ENCODE data around the gene AUH. TPM values are rescaled to one million over a fixed set of nuclear protein-coding genes. Genes with fewer than 3 reads are reported as not detected.

The AUH gene
- total and polyA plus RNA-seq, 7 donors: 9.9 to 20.6 (median 14.1) TPM

GRCh38 chr9:91271156-91271555 is 90.6 kb downstream of the AUH start:
- H3K27me3 ChIP-seq (ENCODE audit: insufficient read depth in 3 of 3, low read length in 2 of 3): no peaks in the 10 kb centered on the region
- ATAC-seq: no peak
- H3K4me1 ChIP-seq: peaks cover 17% of the 10 kb centered on the region
- intact Hi-C loops (cut with DNase I): loop anchor here in 1 of 2 donors (10.0 kb wide), 1 partner anchor 64 kb away; no protein-coding TSS in a partner anchor
- H3K27ac ChIP-seq: no peak overlapping the region
- H3K36me3 ChIP-seq (ENCODE audit: insufficient read depth in 1 of 2, low read depth in 1 of 2): no peaks in the 10 kb centered on the region
- TF ChIP-seq CTCF (IDR thresholded peaks at IDR 0.05): no peak
- 61 to 83% (median 69%) methylated on average over 2 of the region's 2 CpGs for WGBS, 3 donors
- DNase-seq: no peak
- H3K4me3 ChIP-seq: no peak overlapping the region
- no peaks in the 10 kb centered on the region for H3K9me3 ChIP-seq

- WGBS, 3 donors: 74 to 87% (median 84%) methylated on average over 2 of the region's 2 CpGs
- DNase-seq (no peak), ATAC-seq (no peak)
- Histone ChIP-seq H3K4me3 (no peak overlapping the region), H3K4me1 (peaks cover 5% of the 10 kb centered on the region), H3K36me3 (ENCODE audit: insufficient read depth in 1 of 2, low read depth in 1 of 2) (no peaks in the 10 kb centered on the region), H3K9me3 (no peaks in the 10 kb centered on the region), H3K27me3 (ENCODE audit: insufficient read depth in 3 of 3, low read length in 2 of 3) (no peaks in the 10 kb centered on the region), H3K27ac (no peak overlapping the region)
- intact Hi-C loops (cut with DNase I): loop anchor here in 1 of 2 donors (10.0 kb wide), 1 partner anchor 65 kb away; no protein-coding TSS in a partner anchor
- no peak for TF ChIP-seq CTCF (IDR thresholded peaks at IDR 0.05)
These were observed 91.7 kb downstream of the AUH start for GRCh38 chr9:91269907-91270491.

GRCh38 chr9:91266448-91266847 is 95.3 kb downstream of the AUH start:
- intact Hi-C loops (cut with DNase I): no loop called here
- no peak for ATAC-seq
- Histone ChIP-seq H3K4me1 (no peaks in the 10 kb centered on the region), H3K36me3 (ENCODE audit: insufficient read depth in 1 of 2, low read depth in 1 of 2) (peaks cover 0 to 3% of the 10 kb centered on the region in 2 donors), H3K9me3 (no peaks in the 10 kb centered on the region), H3K27ac (no peak overlapping the region), H3K27me3 (ENCODE audit: insufficient read depth in 3 of 3, low read length in 2 of 3) (no peaks in the 10 kb centered on the region), H3K4me3 (no peak overlapping the region)
- no peak for TF ChIP-seq CTCF (IDR thresholded peaks at IDR 0.05)
- DNase-seq: no peak

GRCh38 chr9:91265514-91265913 is 96.2 kb downstream of the AUH start:
- no peak for TF ChIP-seq CTCF (IDR thresholded peaks at IDR 0.05)
- no peaks in the 10 kb centered on the region for H3K9me3 ChIP-seq
- no peak for ATAC-seq

GRCh38 chr9:91261417-91261816 is 100.3 kb downstream of the AUH start:
- TF ChIP-seq CTCF (IDR thresholded peaks at IDR 0.05): no peak
- H3K36me3 ChIP-seq (ENCODE audit: insufficient read depth in 1 of 2, low read depth in 1 of 2): peaks cover 0 to 3% of the 10 kb centered on the region in 2 donors
- no peak overlapping the region for H3K4me3 ChIP-seq
- DNase-seq (no peak), ATAC-seq (no peak)
- H3K4me1 ChIP-seq: peaks cover 6% of the 10 kb centered on the region
- no peaks in the 10 kb centered on the region for H3K27me3 ChIP-seq (ENCODE audit: insufficient read depth in 3 of 3, low read length in 2 of 3)
- no peak overlapping the region for H3K27ac ChIP-seq
- WGBS, 3 donors: 59 to 75% (median 71%) methylated on average over 1 of the region's 1 CpG
- no peaks in the 10 kb centered on the region for H3K9me3 ChIP-seq
- intact Hi-C loops (cut with DNase I): no loop called here

More at GRCh38 chr9:91265514-91265913, 96.2 kb downstream of the AUH start:
- intact Hi-C loops (cut with DNase I): no loop called here
- H3K4me3 ChIP-seq: no peak overlapping the region
- DNase-seq: no peak
- WGBS, 3 donors: 83 to 86% (median 85%) methylated on average over 5 of the region's 5 CpGs
- H3K27ac ChIP-seq: no peak overlapping the region
- peaks cover 0 to 3% of the 10 kb centered on the region in 2 donors for H3K36me3 ChIP-seq (ENCODE audit: insufficient read depth in 1 of 2, low read depth in 1 of 2)
- no peaks in the 10 kb centered on the region for H3K27me3 ChIP-seq (ENCODE audit: insufficient read depth in 3 of 3, low read length in 2 of 3)
- no peaks in the 10 kb centered on the region for H3K4me1 ChIP-seq

All from psoas muscle (tissue), 8 donors.